Transverse colon (tissue), 3 donors: Measurements from ENCODE around the gene UNC13A.

Experiments
- CTCF ChIP-seq, 5 experiments: fragments of 200-600 bp in 3 of 5; fragments of 450-650 bp in 2 of 5; sonication (generic) in 3 of 5; IDR thresholded peaks; 1 replicate in 2 of 5; 2 replicates in 3 of 5; pipeline ENCODE4 v1.5.1; 2016 to 2017; ENCODE audit warnings: antibody characterized with exemption in 5 of 5, inconsistent platforms in 3 of 5, mild to moderate bottlenecking in 2 of 5, moderate library complexity in 1 of 5
- POLR2A ChIP-seq: fragments of 450-650 bp; IDR thresholded peaks from one replicate; pipeline ENCODE4 v1.6.1; 2016; ENCODE audit warnings: antibody characterized with exemption, mild to moderate bottlenecking, moderate library complexity

GRCh38 chr19:17555480-17555928 lies 132.7 kb downstream of the UNC13A start, which contains the start of gene COLGALT1:
- TF ChIP-seq CTCF (IDR thresholded peaks at IDR 0.05): no peak
- TF ChIP-seq POLR2A: no peak
